ENCODE data around the gene PTPRZ1. TPM values are rescaled to one million over a fixed set of nuclear protein-coding genes. Genes with fewer than 3 reads are reported as not detected.

PTPRZ1 gene
- total RNA-seq, 1 donor from 2014 or later = 20.7 TPM

DNA sequence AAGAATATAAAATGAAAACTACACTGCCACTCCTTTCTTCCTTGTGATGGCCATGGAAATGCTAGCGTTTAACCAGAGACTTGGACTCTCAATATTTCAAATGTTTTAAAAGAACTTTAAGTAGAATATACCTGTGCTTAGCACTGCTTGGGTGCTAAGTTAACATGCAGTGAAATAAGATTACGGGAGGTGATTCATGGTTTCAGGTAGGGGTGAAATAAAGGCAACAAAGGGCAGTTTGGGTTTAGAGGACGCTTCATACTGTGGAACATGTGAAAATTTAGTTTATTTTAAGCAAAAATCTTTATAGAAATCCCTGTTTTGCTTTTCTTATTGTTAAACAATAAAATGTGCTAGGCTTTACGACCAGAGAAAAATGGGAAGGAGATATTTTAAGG, 94.0 kb downstream of the PTPRZ1 start:
- TF ChIP-seq, protein P1, sequence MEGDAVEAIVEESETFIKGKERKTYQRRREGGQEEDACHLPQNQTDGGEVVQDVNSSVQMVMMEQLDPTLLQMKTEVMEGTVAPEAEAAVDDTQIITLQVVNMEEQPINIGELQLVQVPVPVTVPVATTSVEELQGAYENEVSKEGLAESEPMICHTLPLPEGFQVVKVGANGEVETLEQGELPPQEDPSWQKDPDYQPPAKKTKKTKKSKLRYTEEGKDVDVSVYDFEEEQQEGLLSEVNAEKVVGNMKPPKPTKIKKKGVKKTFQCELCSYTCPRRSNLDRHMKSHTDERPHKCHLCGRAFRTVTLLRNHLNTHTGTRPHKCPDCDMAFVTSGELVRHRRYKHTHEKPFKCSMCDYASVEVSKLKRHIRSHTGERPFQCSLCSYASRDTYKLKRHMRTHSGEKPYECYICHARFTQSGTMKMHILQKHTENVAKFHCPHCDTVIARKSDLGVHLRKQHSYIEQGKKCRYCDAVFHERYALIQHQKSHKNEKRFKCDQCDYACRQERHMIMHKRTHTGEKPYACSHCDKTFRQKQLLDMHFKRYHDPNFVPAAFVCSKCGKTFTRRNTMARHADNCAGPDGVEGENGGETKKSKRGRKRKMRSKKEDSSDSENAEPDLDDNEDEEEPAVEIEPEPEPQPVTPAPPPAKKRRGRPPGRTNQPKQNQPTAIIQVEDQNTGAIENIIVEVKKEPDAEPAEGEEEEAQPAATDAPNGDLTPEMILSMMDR (conservative IDR thresholded peaks at IDR 0.05) = no peak
- DNase-seq (ENCODE audit: extremely low spot score, unreplicated experiment) = no peak
- H3K4me3 Mint-ChIP-seq = no peak overlapping the region
- no peaks in the 10 kb centered on the region for H3K4me1 Mint-ChIP-seq (ENCODE audit: unreplicated experiment)
- no peaks in the 10 kb centered on the region for H3K9me3 Mint-ChIP-seq
- H3K36me3 Mint-ChIP-seq = no peaks in the 10 kb centered on the region
- no peaks in the 10 kb centered on the region for H3K27me3 Mint-ChIP-seq
- H3K27ac Mint-ChIP-seq = no peak overlapping the region

DNA sequence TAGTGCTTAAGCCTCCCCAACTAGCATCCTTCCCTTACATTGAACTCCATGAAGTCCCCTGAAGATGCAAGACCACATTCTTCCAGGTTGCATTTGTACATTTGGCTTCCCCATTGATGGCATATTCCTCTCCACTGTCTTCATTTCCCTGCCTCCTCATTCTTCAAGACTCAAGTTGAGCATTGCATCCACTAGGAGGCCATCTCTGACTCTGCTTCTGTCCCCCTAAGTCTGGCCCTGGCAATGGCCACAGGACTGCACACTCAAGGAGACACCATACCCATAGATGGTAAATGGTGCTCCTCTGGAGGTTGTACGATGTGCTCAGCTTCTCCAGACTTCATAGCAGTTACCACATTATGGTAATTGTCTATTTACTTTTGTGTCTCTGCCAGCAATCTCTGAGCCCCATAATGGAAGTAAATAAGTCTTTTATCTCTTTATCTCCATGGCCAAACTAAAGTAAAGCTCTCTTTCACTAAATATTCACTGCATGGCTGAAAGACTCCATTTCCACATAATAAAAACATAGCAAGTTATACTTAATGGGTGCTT, 112.6 kb downstream of the PTPRZ1 start:
- H3K4me3 Mint-ChIP-seq = no peak overlapping the region
- H3K27ac Mint-ChIP-seq = no peak overlapping the region
- H3K9me3 Mint-ChIP-seq = peaks cover 4% of the 10 kb centered on the region
- TF ChIP-seq, protein P1 (conservative IDR thresholded peaks at IDR 0.05) = no peak
- H3K27me3 Mint-ChIP-seq = no peaks in the 10 kb centered on the region
- DNase-seq (ENCODE audit: extremely low spot score, unreplicated experiment) = no peak
- no peaks in the 10 kb centered on the region for H3K4me1 Mint-ChIP-seq (ENCODE audit: unreplicated experiment)
- H3K36me3 Mint-ChIP-seq = peaks cover 10% of the 10 kb centered on the region

DNA sequence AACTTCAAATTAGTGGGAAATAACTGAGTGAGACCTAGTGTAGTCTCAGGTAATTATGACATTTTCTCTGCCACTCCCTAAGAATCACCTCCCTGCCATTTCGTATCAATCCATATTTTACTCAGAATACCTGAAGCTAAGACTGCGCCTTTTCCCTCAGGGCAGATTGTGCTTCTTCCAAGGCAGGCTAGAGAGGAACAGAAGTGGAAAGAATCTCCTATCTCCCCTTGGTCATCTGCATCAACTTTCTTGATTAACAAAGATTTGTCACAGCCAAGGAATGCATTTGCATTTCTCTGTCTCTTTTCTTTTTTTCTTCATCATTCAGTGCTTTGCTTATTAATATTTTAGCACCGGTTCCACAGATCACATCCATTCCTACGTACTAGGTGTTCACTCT, 119.1 kb downstream of the PTPRZ1 start:
- H3K27me3 Mint-ChIP-seq = no peaks in the 10 kb centered on the region
- H3K4me1 Mint-ChIP-seq (ENCODE audit: unreplicated experiment) = no peaks in the 10 kb centered on the region
- TF ChIP-seq, protein P1 (conservative IDR thresholded peaks at IDR 0.05) = no peak
- no peak overlapping the region for H3K4me3 Mint-ChIP-seq
- peak overlapping the region; percentile 20 for H3K27ac Mint-ChIP-seq
- no peaks in the 10 kb centered on the region for H3K9me3 Mint-ChIP-seq
- H3K36me3 Mint-ChIP-seq = peaks cover 4% of the 10 kb centered on the region
- DNase-seq (ENCODE audit: extremely low spot score, unreplicated experiment) = no peak

DNA sequence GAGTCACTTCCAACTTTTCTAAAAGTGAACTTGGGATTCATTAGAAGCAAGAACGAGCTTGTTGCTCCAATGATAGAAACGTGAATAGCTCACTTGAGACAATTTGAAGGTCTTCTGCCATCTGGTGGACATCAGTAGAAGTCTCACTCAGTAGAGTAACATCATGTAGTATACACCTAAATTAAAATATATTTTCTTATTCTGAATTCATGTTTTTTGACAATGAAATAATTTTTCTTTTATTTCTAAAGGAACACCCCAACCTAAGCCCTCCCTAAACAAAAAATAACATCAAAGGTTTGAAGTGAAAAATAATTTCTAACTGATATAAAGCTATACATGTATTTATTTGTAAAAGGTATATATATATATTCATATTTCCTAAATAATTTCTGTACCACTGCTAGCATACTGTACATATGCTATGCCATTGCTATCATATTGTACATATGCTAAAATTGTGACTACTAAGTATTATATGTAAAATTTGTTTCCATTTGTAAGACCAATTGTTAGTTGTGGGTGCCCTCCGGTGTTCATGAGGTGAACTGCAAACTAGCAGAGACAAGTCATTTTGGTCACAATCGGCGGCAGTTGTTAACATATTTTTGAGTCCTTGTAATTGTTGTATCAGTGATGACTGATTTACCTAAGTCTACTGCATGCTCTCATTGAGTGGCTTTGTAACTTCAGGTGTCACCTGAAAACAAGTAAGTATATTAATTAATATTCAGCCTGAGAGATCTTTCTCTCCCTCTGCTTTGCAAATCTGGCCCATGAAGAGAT, 121.9 kb downstream of the PTPRZ1 start:
- H3K4me3 Mint-ChIP-seq = no peak overlapping the region
- no peak overlapping the region for H3K27ac Mint-ChIP-seq
- no peaks in the 10 kb centered on the region for H3K9me3 Mint-ChIP-seq
- H3K36me3 Mint-ChIP-seq = no peaks in the 10 kb centered on the region
- H3K27me3 Mint-ChIP-seq = no peaks in the 10 kb centered on the region
- TF ChIP-seq, protein P1 (conservative IDR thresholded peaks at IDR 0.05) = peak; percentile 86
- no peaks in the 10 kb centered on the region for H3K4me1 Mint-ChIP-seq (ENCODE audit: unreplicated experiment)
- DNase-seq (ENCODE audit: extremely low spot score, unreplicated experiment) = no peak

DNA sequence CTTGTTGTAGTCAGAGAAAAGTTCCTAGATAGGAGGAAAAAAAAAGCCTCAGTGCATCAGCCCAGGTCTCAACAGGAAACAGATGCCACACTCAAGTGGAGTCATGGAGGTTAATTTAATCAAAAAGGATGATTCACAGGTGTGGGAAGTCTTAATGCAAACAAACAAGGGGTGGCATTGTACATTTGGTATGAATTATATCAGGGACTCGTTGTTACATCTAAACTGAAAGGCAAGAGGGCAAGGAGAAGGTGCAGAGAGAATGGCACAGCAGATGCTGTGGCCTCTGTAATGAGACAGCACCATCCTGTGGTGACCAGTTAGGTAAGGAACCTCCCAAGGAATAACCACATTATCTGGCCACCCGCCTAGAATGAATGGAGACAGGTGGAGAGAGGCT, 133.7 kb downstream of the PTPRZ1 start:
- Mint-ChIP-seq H3K9me3 (no peaks in the 10 kb centered on the region), H3K4me3 (no peak overlapping the region), H3K36me3 (peaks cover 6% of the 10 kb centered on the region), H3K27ac (no peak overlapping the region), H3K27me3 (no peaks in the 10 kb centered on the region), H3K4me1 (ENCODE audit: unreplicated experiment) (no peaks in the 10 kb centered on the region)
- TF ChIP-seq, protein P1 (conservative IDR thresholded peaks at IDR 0.05) = no peak
- no peak for DNase-seq (ENCODE audit: extremely low spot score, unreplicated experiment)
